Left renal cortex interstitium (tissue), 4 donors: ENCODE data around the gene BRMS1. TPM values are rescaled to one million over a fixed set of nuclear protein-coding genes. Genes with fewer than 3 reads are reported as not detected.
"Not testable (repeated sequence)": the region's sequence is repeated elsewhere in the genome, so short reads cannot be mapped to it uniquely, and the experiment has no call there.

Experiments used
- DNase-seq, 4 donors: peaks; one replicate each; pipeline ENCODE4 v3.0.0-alpha.2; 2013; ENCODE audit warnings: low read depth in 4 of 4, low spot score in 2 of 4, missing footprints in 1 of 4
- polyA plus RNA-seq, 4 donors: library from polyadenylated mRNA; unstranded; fragments of 120-200 nt; gene quantifications; one replicate each; pipeline ENCODE4 v1.2.1, GENCODE V29; 2013; ENCODE audit not compliant: insufficient read length in 4 of 4

BRMS1 gene
- polyA plus RNA-seq, 4 donors: 30.8 to 38.6 (median 34.8) TPM

GRCh38 chr11:66363805-66364535 is 19.1 kb upstream of the BRMS1 start:
- no peak for DNase-seq

GRCh38 chr11:66363187-66363601 is 18.3 kb upstream of the BRMS1 start:
- DNase-seq: no peak

- DNase-seq: no peak
Measured at GRCh38 chr11:66362481-66363147, 17.7 kb upstream of the BRMS1 start.

GRCh38 chr11:66361502-66361941 is 16.6 kb upstream of the BRMS1 start:
- DNase-seq: no peak

- no peak for DNase-seq
Measured at GRCh38 chr11:66360406-66361073, 15.6 kb upstream of the BRMS1 start.

GRCh38 chr11:66359662-66360087 is 14.8 kb upstream of the BRMS1 start:
- DNase-seq: no peak

GRCh38 chr11:66350560-66351235 is 5.8 kb upstream of the BRMS1 start:
- not testable (repeated sequence) for DNase-seq

- DNase-seq: no peak
Measured at GRCh38 chr11:66349084-66349386, 4.1 kb upstream of the BRMS1 start.

GRCh38 chr11:66347425-66348276 is 2.7 kb upstream of the BRMS1 start, which contains the start of gene B4GAT1:
Gene B4GAT1 (minus strand): TSS chr11:66347629. CDS start chr11:66347545, 84 bp downstream.
- DNase-seq: peak in 3 of 4 donors; percentile 86 to 94 (median 90)

- DNase-seq: no peak
Measured at GRCh38 chr11:66346476-66347424, 1.8 kb upstream of the BRMS1 start.

- DNase-seq: no peak
Measured at GRCh38 chr11:66345316-66345649, 379 bp upstream of the BRMS1 start.

- no peak for DNase-seq
Measured at GRCh38 chr11:66343176-66343575, 1.7 kb downstream of the BRMS1 start.

- DNase-seq: no peak
Measured at GRCh38 chr11:66341502-66342126, 3.3 kb downstream of the BRMS1 start.

- DNase-seq: no peak
Measured at GRCh38 chr11:66340596-66341501, 4.1 kb downstream of the BRMS1 start.

- DNase-seq: no peak
Measured at GRCh38 chr11:66339686-66340483, 5.0 kb downstream of the BRMS1 start.

- DNase-seq: no peak
Measured at GRCh38 chr11:66339162-66339675, 5.7 kb downstream of the BRMS1 start.
